H1 (cell line): ENCODE measurements around the gene TECPR2. TPM values are rescaled to one million over a fixed set of nuclear protein-coding genes. Genes with fewer than 3 reads are reported as not detected.

Experiments
- CREB1 ChIP-seq: IDR thresholded peaks from 2 replicates; pipeline ENCODE4 v1.6.1; 2012; ENCODE audit warnings: inconsistent platforms
- FOSL1 ChIP-seq: IDR thresholded peaks from 2 replicates; pipeline ENCODE4 v1.6.1; 2011; ENCODE audit warnings: mild to moderate bottlenecking, low read depth, low read length, moderate library complexity; ENCODE audit not compliant: insufficient read depth
- HDAC2 ChIP-seq, 2 experiments: fragments of 300-600 bp in 1 of 2; sonication (generic) in 1 of 2; IDR thresholded peaks; 2 replicates each; pipeline ENCODE4 v1.6.1; 2011 to 2012; ENCODE audit warnings: low read depth in 2 of 2, low read length in 2 of 2, mild to moderate bottlenecking in 2 of 2, moderate library complexity in 2 of 2, borderline replicate concordance in 1 of 2, inconsistent platforms in 1 of 2
- HDAC6 ChIP-seq: IDR thresholded peaks from one replicate; pipeline ENCODE4 v1.7.1; 2012; ENCODE audit warnings: low read depth, mild to moderate bottlenecking, inconsistent platforms, low read length, moderate library complexity
- SP1 ChIP-seq: IDR thresholded peaks from 2 replicates; pipeline ENCODE4 v1.6.1; 2011; ENCODE audit warnings: low read depth, low read length
- TAF1 ChIP-seq: IDR thresholded peaks from 2 replicates; pipeline ENCODE4 v1.6.1; 2011; ENCODE audit warnings: mild to moderate bottlenecking, low read depth, low read length
- TAF7 ChIP-seq: optimal IDR thresholded peaks from 2 replicates; pipeline ENCODE3; 2011; ENCODE audit warnings: low read depth, mild to moderate bottlenecking, inconsistent platforms, low read length, moderate library complexity, borderline replicate concordance
- polyA plus RNA-seq, 7 experiments: library from polyadenylated mRNA; depleted of rRNA in 3 of 7; stranded (reverse) in 5 of 7; unstranded in 2 of 7; fragments of >200 nt in 5 of 7; fragments of 200-250 nt in 2 of 7; gene quantifications; 1 replicate in 5 of 7; 2 replicates in 1 of 7; 4 replicates in 1 of 7; pipeline versions ENCODE4 v1.2.1 to v1.2.3, GENCODE V29; 2011 to 2013; ENCODE audit warnings: missing spikeins in 2 of 7, mixed read lengths in 2 of 7
- total RNA-seq: library from RNA; stranded (reverse); fragmentation: NEBNext Ultra II Directional; extraction: Animal tissue kit (Norgen Biotek cat#: 25700); gene quantifications from 2 replicates; pipeline ENCODE4 v1.2.1, GENCODE V29; 2021
- TF ChIP-seq, protein P1 (sequence below): fragments of 300-600 bp; sonication (generic); IDR thresholded peaks from 2 replicates; pipeline ENCODE4 v1.7.1; 2012; ENCODE audit warnings: low read length, moderate library complexity, mild to moderate bottlenecking, inconsistent platforms; ENCODE audit not compliant: insufficient replicate concordance
- TF ChIP-seq, protein P2 (sequence below): IDR thresholded peaks from 2 replicates; pipeline ENCODE4 v1.6.1; 2012; ENCODE audit warnings: inconsistent platforms

Gene TECPR2
- total and polyA plus RNA-seq, 2 of the 8 experiments (the other 6 are each of a cell fraction or from before 2014, with no cell fraction given) = 6.8 to 19.4 TPM

DNA sequence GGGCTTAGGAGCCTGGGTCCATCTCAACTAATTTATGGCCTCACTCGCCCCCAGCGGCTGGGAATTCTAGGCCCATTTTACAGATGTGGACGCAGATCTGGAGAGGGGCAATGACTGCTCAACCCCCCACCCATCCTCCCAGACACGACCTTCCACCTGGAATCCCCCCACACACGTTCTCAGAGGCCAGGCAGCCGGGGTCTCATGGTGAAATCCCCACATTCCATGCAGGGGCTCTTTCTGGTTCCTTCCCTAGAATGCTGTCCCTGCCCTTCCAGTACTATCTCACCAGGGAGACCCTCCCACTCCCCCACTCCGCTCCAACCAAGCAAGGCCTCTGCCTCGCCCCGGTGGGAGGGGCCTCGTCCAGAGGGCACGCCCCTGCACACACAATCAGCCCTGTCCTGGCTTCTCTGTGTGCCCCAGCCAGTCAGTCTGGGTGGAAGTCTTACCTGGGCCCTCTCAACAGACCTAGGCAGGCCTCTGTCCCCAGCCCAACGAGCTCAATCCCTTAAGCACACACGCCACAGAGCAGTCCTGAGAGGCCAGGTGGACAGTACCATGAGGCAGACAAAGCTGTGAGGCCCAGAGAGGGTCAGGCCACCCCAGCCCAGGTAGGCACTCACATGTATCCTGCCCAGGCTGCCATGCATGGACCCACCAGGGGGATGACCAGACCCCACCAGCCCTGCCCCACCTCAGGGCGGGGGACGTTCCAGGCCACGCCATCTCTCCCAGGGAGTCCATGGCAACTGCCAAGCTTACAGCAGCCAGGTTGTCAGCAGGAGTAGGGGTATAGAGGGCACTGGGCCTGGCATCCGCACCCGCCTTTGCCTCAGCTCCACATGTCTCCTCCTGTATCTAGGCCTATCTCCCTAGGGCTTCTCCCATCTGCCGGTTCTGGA is 148.1 kb downstream of the TECPR2 start (continued):
- TF ChIP-seq, protein P1, sequence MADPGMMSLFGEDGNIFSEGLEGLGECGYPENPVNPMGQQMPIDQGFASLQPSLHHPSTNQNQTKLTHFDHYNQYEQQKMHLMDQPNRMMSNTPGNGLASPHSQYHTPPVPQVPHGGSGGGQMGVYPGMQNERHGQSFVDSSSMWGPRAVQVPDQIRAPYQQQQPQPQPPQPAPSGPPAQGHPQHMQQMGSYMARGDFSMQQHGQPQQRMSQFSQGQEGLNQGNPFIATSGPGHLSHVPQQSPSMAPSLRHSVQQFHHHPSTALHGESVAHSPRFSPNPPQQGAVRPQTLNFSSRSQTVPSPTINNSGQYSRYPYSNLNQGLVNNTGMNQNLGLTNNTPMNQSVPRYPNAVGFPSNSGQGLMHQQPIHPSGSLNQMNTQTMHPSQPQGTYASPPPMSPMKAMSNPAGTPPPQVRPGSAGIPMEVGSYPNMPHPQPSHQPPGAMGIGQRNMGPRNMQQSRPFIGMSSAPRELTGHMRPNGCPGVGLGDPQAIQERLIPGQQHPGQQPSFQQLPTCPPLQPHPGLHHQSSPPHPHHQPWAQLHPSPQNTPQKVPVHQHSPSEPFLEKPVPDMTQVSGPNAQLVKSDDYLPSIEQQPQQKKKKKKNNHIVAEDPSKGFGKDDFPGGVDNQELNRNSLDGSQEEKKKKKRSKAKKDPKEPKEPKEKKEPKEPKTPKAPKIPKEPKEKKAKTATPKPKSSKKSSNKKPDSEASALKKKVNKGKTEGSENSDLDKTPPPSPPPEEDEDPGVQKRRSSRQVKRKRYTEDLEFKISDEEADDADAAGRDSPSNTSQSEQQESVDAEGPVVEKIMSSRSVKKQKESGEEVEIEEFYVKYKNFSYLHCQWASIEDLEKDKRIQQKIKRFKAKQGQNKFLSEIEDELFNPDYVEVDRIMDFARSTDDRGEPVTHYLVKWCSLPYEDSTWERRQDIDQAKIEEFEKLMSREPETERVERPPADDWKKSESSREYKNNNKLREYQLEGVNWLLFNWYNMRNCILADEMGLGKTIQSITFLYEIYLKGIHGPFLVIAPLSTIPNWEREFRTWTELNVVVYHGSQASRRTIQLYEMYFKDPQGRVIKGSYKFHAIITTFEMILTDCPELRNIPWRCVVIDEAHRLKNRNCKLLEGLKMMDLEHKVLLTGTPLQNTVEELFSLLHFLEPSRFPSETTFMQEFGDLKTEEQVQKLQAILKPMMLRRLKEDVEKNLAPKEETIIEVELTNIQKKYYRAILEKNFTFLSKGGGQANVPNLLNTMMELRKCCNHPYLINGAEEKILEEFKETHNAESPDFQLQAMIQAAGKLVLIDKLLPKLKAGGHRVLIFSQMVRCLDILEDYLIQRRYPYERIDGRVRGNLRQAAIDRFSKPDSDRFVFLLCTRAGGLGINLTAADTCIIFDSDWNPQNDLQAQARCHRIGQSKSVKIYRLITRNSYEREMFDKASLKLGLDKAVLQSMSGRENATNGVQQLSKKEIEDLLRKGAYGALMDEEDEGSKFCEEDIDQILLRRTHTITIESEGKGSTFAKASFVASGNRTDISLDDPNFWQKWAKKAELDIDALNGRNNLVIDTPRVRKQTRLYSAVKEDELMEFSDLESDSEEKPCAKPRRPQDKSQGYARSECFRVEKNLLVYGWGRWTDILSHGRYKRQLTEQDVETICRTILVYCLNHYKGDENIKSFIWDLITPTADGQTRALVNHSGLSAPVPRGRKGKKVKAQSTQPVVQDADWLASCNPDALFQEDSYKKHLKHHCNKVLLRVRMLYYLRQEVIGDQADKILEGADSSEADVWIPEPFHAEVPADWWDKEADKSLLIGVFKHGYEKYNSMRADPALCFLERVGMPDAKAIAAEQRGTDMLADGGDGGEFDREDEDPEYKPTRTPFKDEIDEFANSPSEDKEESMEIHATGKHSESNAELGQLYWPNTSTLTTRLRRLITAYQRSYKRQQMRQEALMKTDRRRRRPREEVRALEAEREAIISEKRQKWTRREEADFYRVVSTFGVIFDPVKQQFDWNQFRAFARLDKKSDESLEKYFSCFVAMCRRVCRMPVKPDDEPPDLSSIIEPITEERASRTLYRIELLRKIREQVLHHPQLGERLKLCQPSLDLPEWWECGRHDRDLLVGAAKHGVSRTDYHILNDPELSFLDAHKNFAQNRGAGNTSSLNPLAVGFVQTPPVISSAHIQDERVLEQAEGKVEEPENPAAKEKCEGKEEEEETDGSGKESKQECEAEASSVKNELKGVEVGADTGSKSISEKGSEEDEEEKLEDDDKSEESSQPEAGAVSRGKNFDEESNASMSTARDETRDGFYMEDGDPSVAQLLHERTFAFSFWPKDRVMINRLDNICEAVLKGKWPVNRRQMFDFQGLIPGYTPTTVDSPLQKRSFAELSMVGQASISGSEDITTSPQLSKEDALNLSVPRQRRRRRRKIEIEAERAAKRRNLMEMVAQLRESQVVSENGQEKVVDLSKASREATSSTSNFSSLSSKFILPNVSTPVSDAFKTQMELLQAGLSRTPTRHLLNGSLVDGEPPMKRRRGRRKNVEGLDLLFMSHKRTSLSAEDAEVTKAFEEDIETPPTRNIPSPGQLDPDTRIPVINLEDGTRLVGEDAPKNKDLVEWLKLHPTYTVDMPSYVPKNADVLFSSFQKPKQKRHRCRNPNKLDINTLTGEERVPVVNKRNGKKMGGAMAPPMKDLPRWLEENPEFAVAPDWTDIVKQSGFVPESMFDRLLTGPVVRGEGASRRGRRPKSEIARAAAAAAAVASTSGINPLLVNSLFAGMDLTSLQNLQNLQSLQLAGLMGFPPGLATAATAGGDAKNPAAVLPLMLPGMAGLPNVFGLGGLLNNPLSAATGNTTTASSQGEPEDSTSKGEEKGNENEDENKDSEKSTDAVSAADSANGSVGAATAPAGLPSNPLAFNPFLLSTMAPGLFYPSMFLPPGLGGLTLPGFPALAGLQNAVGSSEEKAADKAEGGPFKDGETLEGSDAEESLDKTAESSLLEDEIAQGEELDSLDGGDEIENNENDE = no peak
- TF ChIP-seq, protein P2, sequence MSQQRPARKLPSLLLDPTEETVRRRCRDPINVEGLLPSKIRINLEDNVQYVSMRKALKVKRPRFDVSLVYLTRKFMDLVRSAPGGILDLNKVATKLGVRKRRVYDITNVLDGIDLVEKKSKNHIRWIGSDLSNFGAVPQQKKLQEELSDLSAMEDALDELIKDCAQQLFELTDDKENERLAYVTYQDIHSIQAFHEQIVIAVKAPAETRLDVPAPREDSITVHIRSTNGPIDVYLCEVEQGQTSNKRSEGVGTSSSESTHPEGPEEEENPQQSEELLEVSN = no peak
- TF ChIP-seq SP1 (no peak), TAF7 (no peak), FOSL1 (no peak), CREB1 (no peak), TAF1 (peak; percentile 60; the same call in 1 of the 2 replicates), HDAC6 (no peak), HDAC2 (IDR thresholded peaks at IDR 0.05; ENCODE audit: borderline replicate concordance in 1 of 2, low read depth in 2 of 2, low read length in 2 of 2) (peak in 1 of 2 experiments; percentile 78; a peak in 1 of 4 replicates)
